ENCODE data around the gene MRTO4.

- TF ChIP-seq, protein P1, sequence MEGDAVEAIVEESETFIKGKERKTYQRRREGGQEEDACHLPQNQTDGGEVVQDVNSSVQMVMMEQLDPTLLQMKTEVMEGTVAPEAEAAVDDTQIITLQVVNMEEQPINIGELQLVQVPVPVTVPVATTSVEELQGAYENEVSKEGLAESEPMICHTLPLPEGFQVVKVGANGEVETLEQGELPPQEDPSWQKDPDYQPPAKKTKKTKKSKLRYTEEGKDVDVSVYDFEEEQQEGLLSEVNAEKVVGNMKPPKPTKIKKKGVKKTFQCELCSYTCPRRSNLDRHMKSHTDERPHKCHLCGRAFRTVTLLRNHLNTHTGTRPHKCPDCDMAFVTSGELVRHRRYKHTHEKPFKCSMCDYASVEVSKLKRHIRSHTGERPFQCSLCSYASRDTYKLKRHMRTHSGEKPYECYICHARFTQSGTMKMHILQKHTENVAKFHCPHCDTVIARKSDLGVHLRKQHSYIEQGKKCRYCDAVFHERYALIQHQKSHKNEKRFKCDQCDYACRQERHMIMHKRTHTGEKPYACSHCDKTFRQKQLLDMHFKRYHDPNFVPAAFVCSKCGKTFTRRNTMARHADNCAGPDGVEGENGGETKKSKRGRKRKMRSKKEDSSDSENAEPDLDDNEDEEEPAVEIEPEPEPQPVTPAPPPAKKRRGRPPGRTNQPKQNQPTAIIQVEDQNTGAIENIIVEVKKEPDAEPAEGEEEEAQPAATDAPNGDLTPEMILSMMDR (conservative IDR thresholded peaks at IDR 0.05; ENCODE audit: low read depth, low read length) = no peak
- TF ChIP-seq EZH2 (IDR thresholded peaks at IDR 0.05; ENCODE audit: borderline replicate concordance, low read depth, low read length, poor library complexity, severe bottlenecking) = no peak
These were observed 44.7 kb upstream of the MRTO4 start for GRCh38 chr1:19206947-19207346.
